Astrocyte (in vitro differentiated cells and primary cell): ENCODE results near the gene TNIP1. TPM values are rescaled to one million over a fixed set of nuclear protein-coding genes. Genes with fewer than 3 reads are reported as not detected.

ENCODE experiments used
- DNase-seq: peaks from one replicate; pipeline ENCODE4 v3.0.0-alpha.2; 2010; ENCODE audit warnings: low read depth
- FAIRE-seq: peaks from 2 replicates; lab custom pipeline; 2011; peaks lifted over from hg19 to GRCh38; lab: Jason Lieb, UNC
- H2AFZ ChIP-seq: 2 replicates; pipeline ENCODE4 v1.6.0; 2012; ENCODE audit warnings: low read depth, low read length, inconsistent platforms
- H3K27ac ChIP-seq: 2 replicates; pipeline ENCODE4 v1.5.1; 2011; ENCODE audit warnings: low read depth, low read length, inconsistent platforms
- H3K27me3 ChIP-seq: 2 replicates; pipeline ENCODE4 v1.6.0; 2011; ENCODE audit warnings: low read length, inconsistent platforms; ENCODE audit not compliant: insufficient read depth
- H3K36me3 ChIP-seq: 2 replicates; pipeline ENCODE4 v1.5.1; 2011; ENCODE audit warnings: low read length, inconsistent platforms; ENCODE audit not compliant: insufficient read depth
- H3K4me1 ChIP-seq: 2 replicates; pipeline ENCODE4 v1.5.1; 2011; ENCODE audit warnings: low read length, inconsistent platforms; ENCODE audit not compliant: insufficient read depth
- H3K4me2 ChIP-seq: 2 replicates; pipeline ENCODE4 v1.6.0; 2012; ENCODE audit warnings: low read length, inconsistent platforms
- H3K4me3 ChIP-seq: 2 replicates; pipeline ENCODE4 v1.5.1; 2011; ENCODE audit warnings: low read depth, mild to moderate bottlenecking, low read length, inconsistent platforms; ENCODE audit not compliant: insufficient read depth
- H3K79me2 ChIP-seq: 2 replicates; pipeline ENCODE4 v1.6.0; 2012; ENCODE audit warnings: mild to moderate bottlenecking, low read length, inconsistent platforms; ENCODE audit not compliant: insufficient read depth
- H3K9ac ChIP-seq: 2 replicates; pipeline ENCODE4 v1.6.0; 2012; ENCODE audit warnings: mild to moderate bottlenecking, low read length, inconsistent platforms
- H3K9me3 ChIP-seq: 2 replicates; pipeline ENCODE4 v1.5.1; 2012; ENCODE audit warnings: low read depth, mild to moderate bottlenecking, low read length, inconsistent platforms; ENCODE audit not compliant: insufficient read depth
- H4K20me1 ChIP-seq: 2 replicates; pipeline ENCODE4 v1.6.0; 2012; ENCODE audit warnings: low read length, inconsistent platforms; ENCODE audit not compliant: insufficient read depth
- H3K27ac Mint-ChIP-seq: one replicate; pipeline ENCODE4 v1.8.0; 2021; ENCODE audit warnings: mild to moderate bottlenecking, mixed read lengths; ENCODE audit not compliant: unreplicated experiment
- H3K27me3 Mint-ChIP-seq: one replicate; pipeline ENCODE4 v1.8.0; 2021; ENCODE audit warnings: low read depth, mixed read lengths; ENCODE audit not compliant: unreplicated experiment
- H3K36me3 Mint-ChIP-seq: one replicate; pipeline ENCODE4 v1.8.0; 2021; ENCODE audit warnings: low read depth, mixed read lengths; ENCODE audit not compliant: unreplicated experiment
- H3K4me1 Mint-ChIP-seq: one replicate; pipeline ENCODE4 v1.8.0; 2021; ENCODE audit warnings: low read depth, mixed read lengths; ENCODE audit not compliant: unreplicated experiment
- H3K4me3 Mint-ChIP-seq: one replicate; pipeline ENCODE4 v1.8.0; 2021; ENCODE audit warnings: mild to moderate bottlenecking, moderate library complexity, mixed read lengths; ENCODE audit not compliant: unreplicated experiment
- H3K9me3 Mint-ChIP-seq: one replicate; pipeline ENCODE4 v1.8.0; 2021; ENCODE audit warnings: mild to moderate bottlenecking, mixed read lengths; ENCODE audit not compliant: unreplicated experiment
- CTCF ChIP-seq: IDR thresholded peaks from 2 replicates; pipeline ENCODE4 v1.5.1; 2011; ENCODE audit warnings: low read depth, mild to moderate bottlenecking, inconsistent platforms, low read length, moderate library complexity; ENCODE audit not compliant: insufficient read depth
- EZH2 ChIP-seq: IDR thresholded peaks from 2 replicates; pipeline ENCODE4 v1.6.1; 2012; ENCODE audit warnings: mild to moderate bottlenecking, low read length, inconsistent platforms; ENCODE audit not compliant: insufficient read depth
- total RNA-seq: library from RNA; stranded (reverse); gene quantifications from 2 replicates; pipeline ENCODE4 v1.2.1, GENCODE V29; 2021

TNIP1 gene
- total RNA-seq, 1 donor from 2014 or later: 119 TPM

DNA sequence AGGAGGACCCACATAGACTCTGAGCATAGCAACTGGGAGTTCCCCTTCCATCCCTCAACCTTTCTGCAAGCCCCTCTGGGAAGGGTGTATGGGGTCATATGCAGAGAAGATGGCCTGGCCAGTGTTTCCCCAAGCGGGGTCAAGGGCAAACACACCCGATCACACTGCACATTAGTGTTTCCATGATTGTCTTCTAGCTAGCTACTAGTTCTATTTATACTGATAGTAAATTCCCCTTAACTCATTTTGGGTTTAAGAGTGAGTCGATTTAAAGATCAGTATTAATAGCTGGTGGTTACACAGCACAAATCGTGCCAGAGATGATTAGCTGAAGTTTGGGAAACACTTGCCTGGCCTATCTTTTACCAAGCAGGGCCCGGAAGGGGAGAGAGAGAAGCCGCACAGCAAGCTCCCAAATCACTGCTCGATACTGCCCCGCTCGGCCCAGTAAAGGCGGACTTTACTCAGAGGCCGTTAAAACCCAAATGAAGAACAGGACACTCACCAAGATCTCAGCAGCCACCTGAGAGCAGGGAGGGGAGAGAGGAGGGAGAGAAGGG lies 29.4 kb upstream of the TNIP1 start:
- Histone ChIP-seq H3K4me3 (no peak overlapping the region), H3K79me2 (no peaks in the 10 kb centered on the region), H4K20me1 (peaks cover 75% of the 10 kb centered on the region), H3K9ac (no peak overlapping the region), H2AFZ (no peak overlapping the region), H3K9me3 (no peaks in the 10 kb centered on the region), H3K4me2 (no peak overlapping the region), H3K27ac (no peak overlapping the region), H3K4me1 (peaks cover 6% of the 10 kb centered on the region), H3K36me3 (peaks cover 57% of the 10 kb centered on the region), H3K27me3 (no peaks in the 10 kb centered on the region)
- FAIRE-seq (no peak), DNase-seq (no peak)
- H3K36me3 Mint-ChIP-seq: peaks cover 17% of the 10 kb centered on the region
- H3K9me3 Mint-ChIP-seq: no peaks in the 10 kb centered on the region
- no peaks in the 10 kb centered on the region for H3K4me1 Mint-ChIP-seq
- H3K27me3 Mint-ChIP-seq: no peaks in the 10 kb centered on the region
- TF ChIP-seq EZH2: no peak
- no peak for TF ChIP-seq CTCF
- no peak overlapping the region for H3K27ac Mint-ChIP-seq
- H3K4me3 Mint-ChIP-seq: no peak overlapping the region

DNA sequence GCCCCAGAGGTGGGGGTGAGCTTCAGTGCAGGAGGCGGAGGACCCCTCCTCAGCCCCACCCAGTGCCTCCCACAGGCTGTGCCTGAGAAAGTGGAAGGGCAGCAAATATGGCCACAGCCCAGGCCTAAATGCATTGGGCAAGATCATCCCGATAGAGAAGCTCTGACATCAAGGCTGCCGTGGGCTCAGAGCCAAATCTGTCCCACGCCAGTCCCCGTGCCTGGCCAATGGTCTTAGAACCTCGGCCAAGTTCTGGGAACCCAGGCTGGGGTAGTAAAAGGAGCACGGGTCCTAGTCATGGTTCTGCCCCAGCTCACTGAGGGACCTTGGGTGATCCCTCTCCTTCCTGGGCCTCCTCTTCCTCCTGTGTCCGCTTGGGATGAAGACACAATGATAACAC lies 27.7 kb upstream of the TNIP1 start:
- Mint-ChIP-seq H3K4me1 (no peaks in the 10 kb centered on the region), H3K9me3 (no peaks in the 10 kb centered on the region), H3K27ac (no peak overlapping the region), H3K4me3 (no peak overlapping the region), H3K27me3 (no peaks in the 10 kb centered on the region), H3K36me3 (peaks cover 17% of the 10 kb centered on the region)
- H3K9ac ChIP-seq: no peak overlapping the region
- FAIRE-seq: no peak
- H3K4me2 ChIP-seq: no peak overlapping the region
- TF ChIP-seq EZH2: no peak
- no peak for TF ChIP-seq CTCF
- H3K27me3 ChIP-seq: no peaks in the 10 kb centered on the region
- peaks cover 70% of the 10 kb centered on the region for H4K20me1 ChIP-seq
- no peak for DNase-seq
- H3K27ac ChIP-seq: peak overlapping the region; percentile 37
- no peaks in the 10 kb centered on the region for H3K79me2 ChIP-seq
- H3K9me3 ChIP-seq: no peaks in the 10 kb centered on the region
- no peak overlapping the region for H2AFZ ChIP-seq
- H3K4me1 ChIP-seq: peaks cover 6% of the 10 kb centered on the region
- peaks cover 55% of the 10 kb centered on the region for H3K36me3 ChIP-seq
- H3K4me3 ChIP-seq: no peak overlapping the region

DNA sequence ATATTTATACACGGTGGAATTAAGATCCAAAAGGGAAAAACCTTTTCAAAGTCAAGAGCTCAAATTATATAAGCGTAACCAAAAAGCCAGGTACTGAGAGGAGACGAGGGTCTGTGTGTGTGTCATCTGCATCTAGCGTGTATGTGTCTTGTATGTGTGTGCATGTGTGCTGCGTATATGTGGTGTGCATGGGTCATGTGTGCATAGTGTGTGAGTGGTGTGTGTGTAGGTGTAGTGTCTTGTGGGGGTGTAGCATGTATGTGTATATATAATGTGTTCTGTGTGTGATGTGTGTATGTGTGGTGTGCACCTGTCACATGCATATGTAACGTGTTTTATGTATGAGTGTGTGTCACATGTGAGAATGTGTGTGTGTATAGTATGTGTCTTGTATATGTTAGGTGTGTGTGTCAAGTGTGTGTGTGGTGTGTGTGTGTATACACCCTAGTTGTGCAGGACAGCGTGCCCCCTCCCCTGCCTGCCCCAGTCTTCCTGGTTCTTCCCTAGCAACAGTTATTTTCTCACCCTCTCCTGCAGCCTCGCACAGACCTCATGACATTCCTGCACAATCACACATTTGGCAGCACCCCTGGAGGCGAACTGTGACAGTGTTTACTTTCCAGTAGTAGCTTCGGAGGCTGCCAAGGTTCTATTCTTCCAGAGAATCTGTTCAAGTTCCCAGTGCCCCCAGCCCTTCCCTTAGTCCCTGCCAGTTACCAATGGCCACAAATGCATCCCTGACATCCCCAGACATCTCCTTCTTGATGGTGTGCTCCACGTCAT lies 27.1 kb upstream of the TNIP1 start:
- FAIRE-seq (no peak), DNase-seq (peak; percentile 58)
- peak overlapping the region; percentile 37 for H3K27ac ChIP-seq
- H3K4me1 ChIP-seq: peaks cover 6% of the 10 kb centered on the region
- no peaks in the 10 kb centered on the region for H3K9me3 Mint-ChIP-seq
- no peaks in the 10 kb centered on the region for H3K27me3 ChIP-seq
- no peak overlapping the region for H3K4me3 Mint-ChIP-seq
- TF ChIP-seq CTCF (no peak), EZH2 (no peak)
- no peaks in the 10 kb centered on the region for H3K79me2 ChIP-seq
- H3K9me3 ChIP-seq: no peaks in the 10 kb centered on the region
- H3K4me1 Mint-ChIP-seq: no peaks in the 10 kb centered on the region
- no peak overlapping the region for H3K4me3 ChIP-seq
- H3K27me3 Mint-ChIP-seq: no peaks in the 10 kb centered on the region
- peaks cover 51% of the 10 kb centered on the region for H3K36me3 ChIP-seq
- H3K9ac ChIP-seq: no peak overlapping the region
- peaks cover 70% of the 10 kb centered on the region for H4K20me1 ChIP-seq
- H3K27ac Mint-ChIP-seq: no peak overlapping the region
- peaks cover 17% of the 10 kb centered on the region for H3K36me3 Mint-ChIP-seq
- no peak overlapping the region for H2AFZ ChIP-seq
- H3K4me2 ChIP-seq: no peak overlapping the region
